Measurements from ENCODE around the gene C1QC.

The C1QC gene

GRCh38 chr1:22683547-22683946 lies 40.1 kb downstream of the C1QC start:
- DNase-seq, result no peak

GRCh38 chr1:22685591-22686059 lies 42.2 kb downstream of the C1QC start:
- DNase-seq, result no peak

GRCh38 chr1:22687191-22687590 lies 43.8 kb downstream of the C1QC start:
- no peak for DNase-seq

GRCh38 chr1:22688466-22688865 lies 45.0 kb downstream of the C1QC start:
- DNase-seq, result no peak

GRCh38 chr1:22689505-22689904 lies 46.1 kb downstream of the C1QC start:
- no peak for DNase-seq

- DNase-seq, result no peak
Observed at GRCh38 chr1:22691031-22691753, 47.8 kb downstream of the C1QC start.

GRCh38 chr1:22694172-22694571 lies 50.7 kb downstream of the C1QC start:
- no peak for DNase-seq

- no peak for DNase-seq
Observed at GRCh38 chr1:22696610-22697009, 53.2 kb downstream of the C1QC start.

Measured in activated CD4-positive, alpha-beta T cell treated with anti-CD3 and anti-CD28 coated beads for 48 hours (primary cell).